22Rv1 (cell line): ENCODE results near the gene STAM.

Experiments used
- H3K27ac ChIP-seq: fragments of 450-650 bp; 2 replicates; pipeline ENCODE4 v1.5.1; 2017
- CTCF ChIP-seq: fragments of 450-650 bp; IDR thresholded peaks from 2 replicates; pipeline ENCODE4 v1.5.1; 2017; ENCODE audit warnings: mild to moderate bottlenecking
- ZFX ChIP-seq: fragments of 450-650 bp; IDR thresholded peaks from 2 replicates; pipeline ENCODE4 v1.6.1; 2017; ENCODE audit warnings: antibody characterized with exemption, borderline replicate concordance

STAM gene

DNA sequence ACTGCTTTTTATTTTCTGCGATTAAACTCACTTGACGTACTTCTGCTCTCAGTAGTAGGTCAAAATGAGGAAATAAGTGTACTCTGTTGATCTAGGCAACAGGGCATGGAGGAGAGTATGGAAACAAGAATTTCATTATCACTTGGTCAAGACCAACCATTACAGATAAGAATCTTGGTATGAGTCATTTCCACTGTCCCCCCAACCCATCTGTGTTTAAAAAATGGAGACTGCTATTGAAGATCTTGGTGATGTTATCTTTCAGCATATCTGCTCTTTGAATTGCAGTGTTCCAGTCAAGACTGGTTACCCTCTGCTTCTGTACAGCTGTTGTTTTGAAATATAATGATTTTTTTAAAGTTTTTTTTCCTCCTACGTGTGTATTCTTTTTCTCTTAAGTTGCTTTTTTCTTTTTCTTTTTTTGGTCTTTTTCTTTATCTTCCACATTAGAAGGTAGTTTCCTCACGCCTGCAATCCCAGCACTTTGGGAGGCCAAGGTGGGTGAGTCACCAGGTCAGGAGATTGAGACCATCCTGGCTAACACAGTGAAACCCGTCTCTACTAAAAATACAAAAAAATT lies 11.7 kb downstream of the STAM start:
- H3K27ac ChIP-seq = no peak overlapping the region
- TF ChIP-seq CTCF (no peak), ZFX (no peak)

- no peak overlapping the region for H3K27ac ChIP-seq
- TF ChIP-seq CTCF (no peak), ZFX (no peak)
Measured at GRCh38 chr10:17657103-17657500, 13.2 kb downstream of the STAM start.

- H3K27ac ChIP-seq = no peak overlapping the region
- TF ChIP-seq CTCF (no peak), ZFX (no peak)
Measured at GRCh38 chr10:17659365-17659764, 15.4 kb downstream of the STAM start.

- no peak for TF ChIP-seq ZFX
- no peak for TF ChIP-seq CTCF
- H3K27ac ChIP-seq = no peak overlapping the region
Measured at GRCh38 chr10:17660921-17661320, 17.0 kb downstream of the STAM start.

GRCh38 chr10:17661510-17661909 lies 17.6 kb downstream of the STAM start:
- TF ChIP-seq ZFX (no peak), CTCF (no peak)
- no peak overlapping the region for H3K27ac ChIP-seq

GRCh38 chr10:17662193-17663138 lies 18.5 kb downstream of the STAM start:
- no peak for TF ChIP-seq ZFX
- no peak for TF ChIP-seq CTCF
- no peak overlapping the region for H3K27ac ChIP-seq

- TF ChIP-seq CTCF (no peak), ZFX (no peak)
- no peak overlapping the region for H3K27ac ChIP-seq
Measured at GRCh38 chr10:17663450-17663849, 19.5 kb downstream of the STAM start.
